Mucosa of rectum (tissue), 2 donors: ENCODE measurements around the gene FAM53A.
"Not testable (repeated sequence)": the region's sequence is repeated elsewhere in the genome, so short reads cannot be mapped to it uniquely, and the experiment has no call there.

Experiments
- H3K27ac ChIP-seq, 2 donors: one replicate each; pipeline ENCODE4 v1.7.0; 2013; ENCODE audit warnings: inconsistent platforms in 2 of 2, low read depth in 2 of 2, low read length in 2 of 2
- H3K27me3 ChIP-seq, 2 donors: one replicate each; pipeline ENCODE4 v1.7.0; 2013; ENCODE audit warnings: low read length in 2 of 2; ENCODE audit not compliant: control insufficient read depth in 2 of 2, insufficient read depth in 2 of 2
- H3K36me3 ChIP-seq, 2 donors: one replicate each; pipeline ENCODE4 v1.7.0; 2013; ENCODE audit warnings: low read length in 2 of 2; ENCODE audit not compliant: control insufficient read depth in 2 of 2, insufficient read depth in 2 of 2
- H3K4me1 ChIP-seq, 2 donors: one replicate each; pipeline ENCODE4 v1.7.0; 2013; ENCODE audit warnings: low read length in 2 of 2, mild to moderate bottlenecking in 1 of 2; ENCODE audit not compliant: control insufficient read depth in 2 of 2, insufficient read depth in 2 of 2
- H3K4me3 ChIP-seq, 2 donors: one replicate each; pipeline ENCODE4 v1.7.0; 2013; ENCODE audit warnings: low read length in 2 of 2
- H3K9ac ChIP-seq, 2 donors: one replicate each; pipeline ENCODE4 v1.7.0; 2013; ENCODE audit warnings: low read length in 2 of 2, low read depth in 1 of 2, mild to moderate bottlenecking in 1 of 2
- H3K9me3 ChIP-seq, 2 donors: one replicate each; pipeline ENCODE4 v1.7.0; 2013; ENCODE audit warnings: low read length in 2 of 2; ENCODE audit not compliant: control insufficient read depth in 2 of 2
- donor health status: healthy.
- donor health status: Normal muscosa, but diverticular disease.

Gene FAM53A

GRCh38 chr4:1608196-1608820 lies 75.8 kb downstream of the FAM53A start:
- H3K27me3 ChIP-seq, result peaks cover 0 to 2% of the 10 kb centered on the region in 2 donors
- H3K4me1 ChIP-seq, result no peaks in the 10 kb centered on the region
- H3K9me3 ChIP-seq, result no peaks in the 10 kb centered on the region
- H3K27ac ChIP-seq, result no peak overlapping the region
- no peaks in the 10 kb centered on the region for H3K36me3 ChIP-seq
- H3K4me3 ChIP-seq, result no peak overlapping the region
- no peak overlapping the region for H3K9ac ChIP-seq

GRCh38 chr4:1607436-1608195 lies 76.5 kb downstream of the FAM53A start:
- not testable (repeated sequence) for H3K27me3 ChIP-seq, H3K27ac ChIP-seq, H3K9me3 ChIP-seq, H3K36me3 ChIP-seq, H3K4me1 ChIP-seq, H3K4me3 ChIP-seq, H3K9ac ChIP-seq

- Histone ChIP-seq H3K9ac (no peak overlapping the region), H3K9me3 (no peaks in the 10 kb centered on the region), H3K27me3 (peaks cover 0 to 2% of the 10 kb centered on the region in 2 donors), H3K36me3 (no peaks in the 10 kb centered on the region), H3K27ac (no peak overlapping the region), H3K4me3 (no peak overlapping the region), H3K4me1 (no peaks in the 10 kb centered on the region)
Observed at GRCh38 chr4:1604706-1605205, 79.4 kb downstream of the FAM53A start.

- Histone ChIP-seq H3K9ac (no peak overlapping the region), H3K9me3 (no peaks in the 10 kb centered on the region), H3K27ac (no peak overlapping the region), H3K36me3 (no peaks in the 10 kb centered on the region), H3K4me3 (no peak overlapping the region), H3K27me3 (peaks cover 0 to 2% of the 10 kb centered on the region in 2 donors), H3K4me1 (no peaks in the 10 kb centered on the region)
Observed at GRCh38 chr4:1604181-1604705, 79.9 kb downstream of the FAM53A start.

GRCh38 chr4:1603413-1604135 lies 80.5 kb downstream of the FAM53A start:
- Histone ChIP-seq H3K27me3 (peaks cover 0 to 2% of the 10 kb centered on the region in 2 donors), H3K9me3 (no peaks in the 10 kb centered on the region), H3K27ac (no peak overlapping the region), H3K4me1 (no peaks in the 10 kb centered on the region), H3K4me3 (no peak overlapping the region), H3K36me3 (no peaks in the 10 kb centered on the region), H3K9ac (no peak overlapping the region)

GRCh38 chr4:1602655-1603412 lies 81.3 kb downstream of the FAM53A start:
- Histone ChIP-seq H3K27me3 (peaks cover 0 to 2% of the 10 kb centered on the region in 2 donors), H3K4me3 (no peak overlapping the region), H3K4me1 (no peaks in the 10 kb centered on the region)

GRCh38 chr4:1601852-1602654 lies 82.1 kb downstream of the FAM53A start:
- Histone ChIP-seq H3K9ac (no peak overlapping the region), H3K9me3 (no peaks in the 10 kb centered on the region), H3K4me1 (no peaks in the 10 kb centered on the region), H3K36me3 (no peaks in the 10 kb centered on the region), H3K4me3 (no peak overlapping the region), H3K27ac (no peak overlapping the region), H3K27me3 (peaks cover 0 to 2% of the 10 kb centered on the region in 2 donors)

More at GRCh38 chr4:1602655-1603412, 81.3 kb downstream of the FAM53A start:
- H3K27ac ChIP-seq, result no peak overlapping the region
- H3K9ac ChIP-seq, result no peak overlapping the region
- no peaks in the 10 kb centered on the region for H3K9me3 ChIP-seq
- H3K36me3 ChIP-seq, result no peaks in the 10 kb centered on the region

- peaks cover 0 to 2% of the 10 kb centered on the region in 2 donors for H3K27me3 ChIP-seq
Observed at GRCh38 chr4:1601533-1601835, 82.6 kb downstream of the FAM53A start.

GRCh38 chr4:1600811-1601532 lies 83.1 kb downstream of the FAM53A start:
- no peaks in the 10 kb centered on the region for H3K4me1 ChIP-seq
- peaks cover 0 to 2% of the 10 kb centered on the region in 2 donors for H3K27me3 ChIP-seq
- no peaks in the 10 kb centered on the region for H3K9me3 ChIP-seq
- H3K27ac ChIP-seq, result no peak overlapping the region
- H3K36me3 ChIP-seq, result no peaks in the 10 kb centered on the region
- H3K9ac ChIP-seq, result no peak overlapping the region
- H3K4me3 ChIP-seq, result no peak overlapping the region

More at GRCh38 chr4:1601533-1601835, 82.6 kb downstream of the FAM53A start:
- no peaks in the 10 kb centered on the region for H3K9me3 ChIP-seq
- H3K27ac ChIP-seq, result no peak overlapping the region
- no peak overlapping the region for H3K4me3 ChIP-seq
- no peaks in the 10 kb centered on the region for H3K36me3 ChIP-seq
- no peaks in the 10 kb centered on the region for H3K4me1 ChIP-seq
- H3K9ac ChIP-seq, result no peak overlapping the region
